SK-N-MC (cell line): ENCODE data around the gene RPS3.

Experiments
- EZH2 ChIP-seq: fragments of 200-600 bp; sonication (generic); IDR thresholded peaks from one replicate; pipeline ENCODE4 v1.6.1; 2017; ENCODE audit warnings: antibody characterized with exemption
- POLR2AphosphoS5 ChIP-seq: IDR thresholded peaks from 2 replicates; pipeline ENCODE4 v1.6.1; 2012; ENCODE audit warnings: mild to moderate bottlenecking, low read depth, low read length, borderline replicate concordance

DNA sequence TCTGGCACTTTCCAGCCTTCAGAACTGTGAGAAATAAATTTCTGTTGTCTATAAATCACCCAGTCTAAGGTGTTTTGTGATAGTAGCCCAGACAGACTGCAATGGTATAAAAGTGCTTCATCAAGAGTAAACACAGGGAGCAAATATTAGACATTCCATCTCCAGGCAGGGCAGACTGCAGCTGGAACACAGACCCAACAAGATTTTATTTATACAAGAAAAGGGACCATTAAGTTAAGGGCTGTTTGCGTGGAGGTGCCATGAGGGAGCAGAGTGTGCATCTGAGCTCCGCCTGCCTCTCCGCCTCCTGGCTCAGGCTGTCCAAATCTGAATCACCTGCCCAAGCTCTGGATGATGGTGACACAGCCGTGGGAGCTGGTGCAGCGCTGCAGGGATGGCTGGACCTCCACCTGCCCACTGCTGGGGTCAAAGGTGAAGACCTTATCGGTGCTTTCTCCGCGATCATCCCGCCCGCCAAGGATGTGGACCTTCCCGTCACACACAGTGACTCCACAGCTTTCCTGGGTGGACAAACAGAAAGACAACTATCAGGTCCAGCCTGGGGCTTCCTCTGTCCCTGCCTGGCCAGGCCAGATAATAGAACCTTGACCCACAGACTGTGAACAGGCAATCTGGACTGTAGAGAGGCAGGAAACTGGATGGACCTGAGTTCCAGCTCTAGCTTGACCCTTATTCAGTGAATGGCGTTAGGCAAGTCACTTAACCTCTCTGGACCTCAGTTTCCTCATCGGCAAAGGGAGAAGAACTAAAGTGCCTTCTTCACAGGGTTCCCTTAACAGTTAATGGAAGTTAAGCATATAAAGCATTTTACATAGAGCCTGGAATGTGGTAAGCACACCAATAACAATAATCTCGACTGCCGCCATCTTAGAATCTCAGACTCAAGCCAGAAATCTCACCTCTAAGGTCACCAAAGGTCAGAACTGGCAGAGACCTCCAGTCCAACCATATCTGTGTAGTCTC lies 23.2 kb downstream of the RPS3 start:
- TF ChIP-seq EZH2 (no peak), POLR2AphosphoS5 (no peak)
